IPS DF 4.7 (cell line): Measurements from ENCODE around the gene RGSL1.
"Not testable (repeated sequence)": the region's sequence is repeated elsewhere in the genome, so short reads cannot be mapped to it uniquely, and the experiment has no call there.

Source experiments
- DNase-seq: peaks from one replicate; pipeline ENCODE4 v3.0.0-alpha.2; 2013; ENCODE audit warnings: low spot score; ENCODE audit errors: extremely low read depth

Gene RGSL1

GRCh38 chr1:182446033-182446669, 3.8 kb upstream of the RGSL1 start:
- no peak for DNase-seq

GRCh38 chr1:182447124-182447523, 2.8 kb upstream of the RGSL1 start:
- DNase-seq: not testable (repeated sequence)

- DNase-seq: no peak
These were observed 2.3 kb upstream of the RGSL1 start for GRCh38 chr1:182447660-182448059.

DNA sequence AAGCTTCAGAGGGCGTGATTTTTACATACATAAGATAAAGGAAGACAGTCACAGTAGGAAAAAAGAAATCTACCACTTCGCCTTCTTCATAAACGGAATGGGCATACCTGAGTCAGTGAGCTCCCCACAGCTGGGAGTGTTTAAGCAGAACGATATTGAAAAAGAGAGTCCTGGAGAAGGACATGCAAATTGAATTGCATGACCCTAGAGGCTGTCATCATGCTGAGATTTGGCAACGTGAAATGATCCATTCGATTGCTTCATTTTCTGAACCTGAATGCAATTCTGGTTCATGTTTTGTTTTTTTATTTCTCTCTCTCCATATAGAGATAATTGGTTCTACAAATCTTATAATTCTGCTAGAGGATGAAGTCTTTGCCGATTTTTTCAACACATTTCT, 3.7 kb downstream of the RGSL1 start:
- DNase-seq: no peak

GRCh38 chr1:182457844-182458243, 7.9 kb downstream of the RGSL1 start:
- no peak for DNase-seq

- no peak for DNase-seq
These were observed 10.0 kb downstream of the RGSL1 start for GRCh38 chr1:182459949-182460348.

DNA sequence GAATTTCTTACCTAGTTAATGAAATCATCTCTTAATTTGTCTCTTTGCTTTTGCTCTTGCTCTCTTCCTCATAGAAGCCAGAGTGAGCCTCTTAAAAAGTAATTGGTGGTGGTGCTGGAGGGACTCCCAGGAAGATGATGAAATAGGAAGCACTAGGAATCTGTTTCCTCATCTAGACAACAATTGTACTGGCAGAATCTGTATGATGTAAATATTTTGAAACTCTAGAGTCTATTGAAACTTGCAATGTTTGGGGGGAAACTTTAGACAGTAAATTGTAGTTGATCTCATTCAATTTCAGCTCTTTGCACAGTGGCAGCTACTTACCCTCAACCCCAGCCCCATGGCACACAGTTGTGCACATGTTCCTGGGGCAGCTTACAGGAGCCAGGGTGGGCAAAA, 10.6 kb downstream of the RGSL1 start:
- DNase-seq: no peak

DNA sequence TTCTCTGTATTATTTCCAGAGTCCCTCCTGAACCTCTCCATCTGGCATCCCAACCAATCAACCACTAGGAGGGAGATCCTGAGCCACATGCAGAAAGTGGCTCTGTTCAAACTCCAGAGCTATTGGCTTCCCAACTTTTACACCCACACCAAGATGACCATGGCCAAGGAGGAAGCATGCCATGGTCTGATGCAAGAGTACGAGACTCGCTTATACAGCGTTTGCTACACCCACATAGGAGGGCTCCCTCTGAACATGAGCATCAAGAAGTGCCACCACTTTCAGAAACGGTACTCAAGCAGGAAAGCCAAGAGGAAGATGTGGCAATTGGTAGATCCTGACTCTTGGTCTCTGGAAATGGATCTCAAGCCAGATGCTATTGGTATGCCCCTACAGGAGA, 23.6 kb downstream of the RGSL1 start:
- DNase-seq: no peak

DNA sequence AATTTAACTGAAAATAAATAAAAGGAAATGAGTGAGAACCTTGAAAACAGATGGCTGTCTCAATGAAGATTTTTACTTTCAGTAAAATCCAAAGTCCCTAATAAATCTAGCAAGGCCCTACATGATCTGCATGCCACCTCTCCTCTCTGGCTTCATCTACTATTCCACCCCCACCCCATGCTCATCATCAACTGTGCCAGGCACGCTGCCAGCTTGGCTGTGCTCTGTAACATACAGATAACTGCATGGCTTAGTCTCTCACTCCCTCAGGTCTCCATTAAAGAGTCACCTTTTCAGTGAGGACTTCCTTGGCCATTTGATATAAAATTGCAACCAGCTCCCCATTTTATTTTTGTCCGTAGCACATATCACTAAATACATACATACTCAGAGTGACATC, 26.7 kb downstream of the RGSL1 start:
- DNase-seq: no peak

DNA sequence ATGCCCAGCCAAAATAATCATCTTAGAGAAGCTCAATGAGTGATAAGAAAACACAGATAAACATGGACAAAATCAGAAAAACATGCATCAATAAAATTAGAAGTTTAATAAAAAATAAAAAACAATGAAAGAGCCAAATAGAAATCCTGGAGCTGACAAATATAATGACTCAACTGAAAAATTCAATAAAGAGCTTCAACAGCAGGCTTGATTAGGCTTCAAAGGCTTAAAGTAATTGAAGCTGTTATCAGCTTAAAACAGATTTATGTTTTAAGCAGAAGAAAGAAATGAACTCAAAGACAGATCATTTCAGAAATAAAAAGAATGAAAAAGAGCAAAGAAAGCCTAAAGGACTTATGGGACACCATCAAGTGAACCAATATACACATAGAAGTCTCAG, 28.3 kb downstream of the RGSL1 start:
- no peak for DNase-seq

GRCh38 chr1:182484067-182484466, 34.1 kb downstream of the RGSL1 start:
- DNase-seq: no peak

DNA sequence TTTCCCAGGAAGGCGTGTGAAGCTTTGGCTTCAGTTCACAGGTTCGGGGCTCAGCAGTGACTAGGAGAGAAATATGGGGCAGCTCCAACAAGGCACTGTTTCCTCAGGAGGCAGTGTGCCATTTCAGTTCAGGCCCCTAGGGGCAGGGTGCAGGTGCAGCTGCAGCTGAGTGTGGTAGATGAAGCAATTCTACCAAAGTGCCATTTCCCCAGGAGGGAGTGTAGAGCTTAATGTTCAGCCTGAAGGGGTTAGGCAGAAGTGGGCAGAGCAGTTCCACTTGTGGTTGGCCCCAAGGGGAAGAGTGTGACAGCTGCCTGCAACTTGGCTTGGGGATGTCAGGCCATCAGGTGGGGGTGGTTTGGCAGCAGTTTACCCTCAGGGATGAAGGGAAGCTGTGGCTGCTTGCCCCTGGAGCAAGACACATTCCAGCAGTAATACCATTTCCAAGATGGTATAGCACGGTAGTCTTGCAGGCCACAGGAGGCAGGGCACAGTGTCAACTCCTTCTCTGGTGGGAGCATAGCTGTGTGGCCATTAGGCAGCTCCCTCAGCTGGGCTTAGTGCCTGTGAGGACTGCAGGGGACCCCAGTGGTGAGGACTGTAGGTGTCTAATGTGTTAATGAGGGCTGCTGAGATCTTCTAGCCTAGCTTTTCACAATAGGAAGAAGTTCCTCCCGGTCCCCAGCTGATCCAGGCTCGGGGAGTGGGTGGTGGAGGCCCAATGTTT, 34.7 kb downstream of the RGSL1 start:
- DNase-seq: peak; percentile 5

DNA sequence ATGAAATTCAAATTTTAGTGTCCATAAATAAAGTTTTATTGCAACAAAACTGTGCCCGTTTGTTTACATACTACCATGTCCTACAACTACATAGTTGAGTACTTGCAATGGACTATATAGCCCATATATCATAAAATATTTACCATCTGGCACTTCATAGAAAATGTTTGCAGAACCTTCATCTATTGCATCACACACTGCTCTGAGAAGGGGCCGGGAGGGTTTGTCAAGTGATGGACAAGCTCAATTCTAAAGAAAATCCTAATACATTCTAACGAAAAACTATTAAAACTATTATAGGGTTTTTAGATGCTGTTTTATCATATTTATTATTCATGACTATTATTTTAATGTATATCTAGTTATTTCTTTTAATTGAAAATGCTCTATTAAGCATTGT, 35.9 kb downstream of the RGSL1 start:
- DNase-seq: no peak

DNA sequence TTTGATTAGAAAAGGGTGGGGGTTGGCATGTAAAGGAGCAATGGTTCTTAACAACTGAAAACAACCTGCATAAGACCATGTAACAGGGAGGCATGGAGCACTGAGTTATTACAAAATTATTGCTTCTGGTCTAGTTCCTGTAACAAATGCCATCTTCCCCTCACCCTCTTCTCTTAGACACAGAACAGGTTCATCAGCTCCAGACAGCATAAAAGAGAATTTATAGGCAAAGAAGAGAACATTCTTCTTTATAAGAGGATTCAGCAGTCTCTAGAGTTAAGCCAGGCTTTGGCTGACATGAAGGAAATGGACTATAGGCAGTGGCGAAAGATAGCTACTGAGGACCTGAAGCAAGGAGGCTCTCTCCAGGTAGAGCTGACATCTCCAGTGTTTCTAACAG, 38.9 kb downstream of the RGSL1 start:
- no peak for DNase-seq

DNA sequence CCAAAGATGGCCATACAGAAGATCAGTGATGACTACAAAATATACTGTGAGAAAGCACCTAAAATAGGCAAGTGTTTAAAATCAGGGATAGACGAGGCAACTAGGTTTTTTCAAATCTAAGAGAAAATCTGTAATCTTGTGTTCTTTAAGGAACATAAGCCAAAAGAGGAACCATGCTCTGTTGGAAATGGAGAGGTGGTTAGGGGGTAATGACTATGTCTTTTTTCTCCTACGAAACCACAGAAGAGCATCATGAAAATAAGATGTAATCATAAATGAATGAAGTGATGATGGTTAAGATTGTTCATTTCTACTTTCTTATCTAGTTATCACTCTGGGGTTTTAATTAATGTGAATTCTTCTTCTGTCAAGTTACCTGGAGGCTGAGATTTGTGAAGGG, 43.1 kb downstream of the RGSL1 start:
- no peak for DNase-seq

- no peak for DNase-seq
These were observed 45.1 kb downstream of the RGSL1 start for GRCh38 chr1:182495002-182495401.

DNA sequence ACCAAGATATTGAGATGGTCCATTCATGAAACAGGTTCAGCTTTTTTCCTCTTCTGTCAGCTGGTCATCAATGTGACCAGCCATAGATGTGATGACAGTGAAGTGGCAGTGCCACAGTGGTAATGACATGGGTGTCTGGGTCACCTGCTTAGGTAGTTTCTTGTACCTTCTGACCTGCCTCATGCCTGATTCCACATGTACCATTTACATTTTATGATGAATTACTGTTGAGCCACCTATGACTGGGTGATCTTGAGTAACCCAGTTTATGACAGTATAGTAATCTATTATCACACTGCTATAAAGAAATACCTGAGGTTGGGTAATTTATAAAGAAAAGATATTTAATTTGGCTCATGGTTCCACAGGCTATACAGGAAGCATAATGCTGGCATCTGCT, 45.7 kb downstream of the RGSL1 start:
- no peak for DNase-seq

- DNase-seq: no peak
These were observed 57.7 kb downstream of the RGSL1 start for GRCh38 chr1:182507685-182508084.

GRCh38 chr1:182515556-182515955, 65.6 kb downstream of the RGSL1 start:
- DNase-seq: no peak

DNA sequence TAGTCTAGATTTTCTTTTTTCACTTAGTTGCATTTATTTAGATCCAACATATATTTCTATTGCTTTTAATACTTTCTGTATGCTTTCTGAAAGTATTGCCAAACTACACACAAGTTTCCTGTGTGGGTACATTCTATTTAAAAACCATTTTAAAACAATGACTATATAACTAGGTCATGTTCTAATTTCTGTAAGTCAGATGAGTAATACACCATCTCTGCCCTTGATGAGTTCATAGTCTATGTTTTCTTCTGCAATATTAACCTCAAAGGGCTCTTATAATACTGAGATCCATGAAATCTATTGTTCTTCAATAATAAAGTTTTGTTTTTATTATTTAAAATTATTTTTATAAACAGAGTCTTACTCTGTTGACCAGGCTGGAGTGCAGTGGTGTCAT, 70.8 kb downstream of the RGSL1 start:
- no peak for DNase-seq

DNA sequence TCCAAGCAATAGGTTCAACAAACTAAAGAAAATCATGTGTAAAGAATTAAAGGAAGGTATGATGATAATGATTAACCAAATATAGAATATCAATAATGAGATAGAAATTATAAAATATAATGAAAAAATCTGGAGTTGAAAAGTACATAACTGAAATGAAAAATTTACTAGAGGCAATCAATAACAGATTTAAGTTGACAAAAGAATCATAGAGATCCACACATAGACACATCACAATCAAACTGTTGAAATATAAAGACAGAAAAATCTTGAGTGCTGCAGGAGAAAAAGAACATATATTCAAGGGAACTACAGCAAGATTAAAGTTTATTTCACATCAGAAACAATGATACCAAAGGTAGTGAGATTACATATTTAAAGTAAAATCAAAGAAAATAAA, 75.4 kb downstream of the RGSL1 start:
- DNase-seq: no peak

- no peak for DNase-seq
These were observed 77.7 kb downstream of the RGSL1 start for GRCh38 chr1:182527680-182528079.

- not testable (repeated sequence) for DNase-seq
These were observed 78.3 kb downstream of the RGSL1 start for GRCh38 chr1:182528206-182528605.
